Effector memory CD4-positive, alpha-beta T cell (primary cell): ENCODE results near the gene MYO1B.

Experiments used
- DNase-seq, 3 donors: peaks; one replicate each; pipeline ENCODE4 v3.0.0-alpha.2; 2020
- H3K27ac ChIP-seq: 2 replicates; pipeline ENCODE4 v1.7.0; 2013; ENCODE audit warnings: mild to moderate bottlenecking, low read length, moderate library complexity; ENCODE audit not compliant: insufficient read depth, poor library complexity, severe bottlenecking
- H3K27me3 ChIP-seq: replicated peaks from 2 replicates; pipeline ENCODE4 v1.7.0; 2013; ENCODE audit warnings: mild to moderate bottlenecking, low read length; ENCODE audit not compliant: insufficient read depth, control insufficient read depth, poor library complexity, severe bottlenecking
- H3K36me3 ChIP-seq: 2 replicates; pipeline ENCODE4 v1.7.0; 2013; ENCODE audit warnings: mild to moderate bottlenecking, low read length, moderate library complexity; ENCODE audit not compliant: control insufficient read depth, insufficient read depth
- H3K4me1 ChIP-seq: 2 replicates; pipeline ENCODE4 v1.7.0; 2013; ENCODE audit warnings: low read length, mild to moderate bottlenecking; ENCODE audit not compliant: control insufficient read depth, insufficient read depth, poor library complexity, severe bottlenecking
- H3K4me3 ChIP-seq: 2 replicates; pipeline ENCODE4 v1.7.0; 2013; ENCODE audit warnings: low read length, low read depth, mild to moderate bottlenecking; ENCODE audit not compliant: insufficient read depth, poor library complexity, severe bottlenecking
- H3K9me3 ChIP-seq: 2 replicates; pipeline ENCODE4 v1.7.0; 2013; ENCODE audit warnings: mild to moderate bottlenecking, low read length, moderate library complexity; ENCODE audit not compliant: control insufficient read depth

MYO1B gene

DNA sequence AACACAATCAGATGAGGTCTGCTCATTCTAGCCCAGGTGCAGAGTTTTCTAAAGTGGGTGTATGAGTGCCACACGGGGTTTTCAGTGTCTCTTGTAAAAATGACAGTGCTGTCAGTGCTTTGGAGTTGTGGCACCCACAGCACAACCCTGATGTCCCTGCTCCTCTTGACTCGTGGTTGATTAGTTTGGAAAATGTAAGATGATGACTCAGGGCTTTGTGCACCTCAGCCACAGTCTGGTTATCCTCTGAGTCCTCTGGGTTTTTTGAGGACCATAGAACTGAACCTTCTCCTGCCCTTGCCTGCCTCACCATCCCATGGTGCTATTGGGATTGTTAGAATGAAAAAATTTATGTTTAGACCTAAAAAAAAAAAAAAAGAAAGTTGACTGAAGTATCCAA, 105.6 kb downstream of the MYO1B start:
- no peak for DNase-seq
- H3K4me3 ChIP-seq: no peak overlapping the region
- H3K27ac ChIP-seq: no peak overlapping the region
- no peaks in the 10 kb centered on the region for H3K4me1 ChIP-seq
- no peaks in the 10 kb centered on the region for H3K36me3 ChIP-seq
- H3K27me3 ChIP-seq: no peaks in the 10 kb centered on the region
- no peaks in the 10 kb centered on the region for H3K9me3 ChIP-seq

DNA sequence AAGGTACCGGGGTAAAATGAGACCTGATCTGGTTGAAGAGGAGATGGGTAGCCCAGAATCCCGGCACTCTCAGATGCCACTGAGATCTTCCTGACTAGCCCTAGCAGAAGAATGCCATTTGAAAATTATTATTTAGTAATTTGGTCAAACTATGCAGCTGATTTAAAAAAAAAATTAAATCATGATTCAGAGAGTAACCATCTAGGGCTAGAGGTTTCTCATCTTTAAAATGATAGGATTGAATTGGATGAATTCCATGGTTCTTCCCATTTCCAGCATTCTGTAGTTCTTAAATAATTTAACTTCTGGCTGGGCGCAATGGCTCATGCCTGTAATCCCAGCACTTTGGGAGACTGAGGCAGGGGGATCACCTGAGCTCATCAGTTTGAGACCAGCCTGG, 106.1 kb downstream of the MYO1B start:
- H3K4me1 ChIP-seq: no peaks in the 10 kb centered on the region
- H3K27me3 ChIP-seq: no peaks in the 10 kb centered on the region
- H3K9me3 ChIP-seq: no peaks in the 10 kb centered on the region
- H3K36me3 ChIP-seq: no peaks in the 10 kb centered on the region
- no peak overlapping the region for H3K4me3 ChIP-seq
- DNase-seq: no peak
- no peak overlapping the region for H3K27ac ChIP-seq

DNA sequence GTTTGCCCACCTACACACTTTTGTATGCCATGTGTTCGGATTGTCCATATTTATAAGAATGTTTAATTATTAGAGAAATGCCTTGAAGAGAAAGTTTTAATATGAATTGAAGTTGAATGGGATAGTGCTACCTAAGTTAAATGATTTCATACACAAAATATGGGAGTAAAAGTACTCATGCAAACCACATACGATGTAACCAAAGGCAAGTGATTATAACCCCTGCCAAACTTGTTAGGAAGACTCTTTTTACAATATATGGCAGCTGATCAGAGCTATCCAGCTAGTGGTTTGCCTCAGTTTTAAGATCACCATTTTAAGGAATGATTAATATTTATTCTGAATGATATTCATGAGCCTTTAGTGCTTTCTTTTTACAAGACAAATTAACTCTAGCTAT, 106.7 kb downstream of the MYO1B start:
- H3K9me3 ChIP-seq: no peaks in the 10 kb centered on the region
- DNase-seq: no peak
- H3K27me3 ChIP-seq: no peaks in the 10 kb centered on the region
- H3K4me3 ChIP-seq: no peak overlapping the region
- no peaks in the 10 kb centered on the region for H3K4me1 ChIP-seq
- H3K36me3 ChIP-seq: no peaks in the 10 kb centered on the region
- no peak overlapping the region for H3K27ac ChIP-seq

DNA sequence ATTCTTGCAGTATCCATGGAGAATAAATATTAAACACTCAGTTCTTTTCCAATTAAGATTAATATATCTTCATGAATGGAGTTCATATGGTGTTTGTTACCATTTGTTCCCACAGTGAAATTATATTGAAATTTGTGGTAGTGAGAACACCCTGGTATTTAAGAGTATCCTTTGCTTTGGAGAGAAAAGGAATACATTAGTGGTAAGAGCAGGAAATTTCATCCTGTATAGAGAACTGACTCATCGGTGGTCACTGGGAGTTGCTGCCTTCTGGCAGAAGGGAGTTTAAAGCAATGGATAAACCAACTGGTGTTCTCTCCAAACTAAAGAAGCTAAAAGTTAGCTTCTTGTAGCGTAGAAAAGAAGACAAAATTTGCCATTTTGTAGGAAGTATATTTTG, 107.3 kb downstream of the MYO1B start:
- Histone ChIP-seq H3K36me3 (no peaks in the 10 kb centered on the region), H3K27ac (no peak overlapping the region), H3K4me1 (no peaks in the 10 kb centered on the region), H3K27me3 (no peaks in the 10 kb centered on the region), H3K9me3 (no peaks in the 10 kb centered on the region), H3K4me3 (no peak overlapping the region)
- no peak for DNase-seq

DNA sequence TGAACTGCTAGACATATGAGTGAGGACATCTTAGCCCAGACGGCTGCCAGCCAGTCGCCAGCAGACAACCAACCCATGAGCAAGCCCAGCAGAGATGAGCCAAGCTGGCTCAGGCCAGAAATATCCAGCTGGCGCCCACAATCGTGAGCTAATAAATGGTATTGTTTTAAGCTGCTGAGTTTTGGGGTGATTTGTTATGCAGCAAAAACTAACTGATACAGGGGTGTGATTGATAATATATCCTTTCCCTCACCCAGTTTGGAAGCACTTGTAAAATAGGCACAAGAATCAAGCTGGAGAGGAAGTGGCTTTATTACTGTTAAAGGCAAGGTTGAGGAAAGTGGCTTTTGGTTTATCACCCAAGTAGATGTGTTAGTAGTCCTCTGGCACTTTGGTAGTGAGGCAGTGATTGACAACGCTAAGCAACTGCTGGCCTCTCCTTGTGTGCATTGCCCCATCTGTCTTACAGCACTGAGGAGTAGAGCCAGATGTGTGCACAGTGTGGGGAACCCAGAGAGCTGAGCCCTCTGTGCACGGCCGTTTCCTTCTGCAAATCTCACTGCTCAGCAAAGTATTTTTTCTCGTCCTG, 110.1 kb downstream of the MYO1B start:
- H3K36me3 ChIP-seq: no peaks in the 10 kb centered on the region
- H3K4me3 ChIP-seq: no peak overlapping the region
- H3K27ac ChIP-seq: no peak overlapping the region
- H3K4me1 ChIP-seq: no peaks in the 10 kb centered on the region
- H3K9me3 ChIP-seq: no peaks in the 10 kb centered on the region
- H3K27me3 ChIP-seq: no peaks in the 10 kb centered on the region
- no peak for DNase-seq

DNA sequence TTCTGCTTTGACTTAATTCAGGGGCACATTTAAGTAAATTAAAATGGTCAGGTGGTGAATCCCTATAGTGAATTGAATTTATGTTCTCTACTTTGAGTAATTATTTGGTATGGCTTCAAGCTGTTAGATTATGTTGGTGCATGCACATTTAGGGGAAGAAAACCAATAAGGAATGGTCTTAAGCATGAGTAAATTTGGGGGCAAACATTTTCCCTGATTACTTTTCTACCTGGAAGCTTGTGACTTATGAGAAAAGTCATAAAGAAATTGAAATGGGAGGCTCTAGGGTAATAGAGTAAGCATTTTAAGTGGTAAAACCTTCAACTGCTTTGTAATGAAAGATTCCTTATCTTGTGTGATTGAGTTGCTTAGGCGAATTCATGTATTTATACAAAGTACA, 112.5 kb downstream of the MYO1B start:
- no peaks in the 10 kb centered on the region for H3K9me3 ChIP-seq
- no peak overlapping the region for H3K4me3 ChIP-seq
- H3K4me1 ChIP-seq: no peaks in the 10 kb centered on the region
- no peaks in the 10 kb centered on the region for H3K36me3 ChIP-seq
- no peak for DNase-seq
- no peak overlapping the region for H3K27ac ChIP-seq
- H3K27me3 ChIP-seq: no peaks in the 10 kb centered on the region

DNA sequence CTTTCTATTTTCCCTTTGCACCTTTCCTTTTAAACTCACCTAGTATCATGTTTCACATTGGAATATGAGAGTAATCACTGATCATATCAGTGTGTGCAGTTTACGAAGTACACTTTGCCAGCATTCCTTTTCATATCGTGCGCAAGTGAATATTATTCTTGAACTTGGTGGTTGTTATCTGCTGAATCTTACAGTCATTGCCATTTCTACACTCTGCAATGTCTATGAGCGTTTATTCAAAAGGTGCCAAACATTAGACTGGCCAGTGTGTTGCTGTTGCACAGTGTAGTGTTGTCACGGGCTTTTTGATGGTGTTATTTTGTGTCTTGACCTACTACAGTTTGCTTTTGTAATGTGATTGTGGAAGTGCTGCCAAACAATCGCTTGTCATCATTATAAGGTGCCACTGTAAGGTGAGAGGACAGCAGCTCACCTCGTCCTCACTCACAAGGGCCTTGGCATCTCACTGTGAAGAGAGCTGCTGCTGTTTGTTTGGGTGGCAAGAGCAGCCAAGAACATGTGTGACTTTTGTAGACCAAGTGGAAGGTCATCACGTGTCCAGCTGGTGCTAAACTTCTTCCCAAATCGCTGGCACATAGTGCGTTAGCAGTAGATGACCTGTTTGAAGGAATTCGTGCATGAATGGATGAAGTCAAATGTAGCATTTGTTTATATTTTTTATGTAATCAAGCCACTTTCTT, 113.3 kb downstream of the MYO1B start:
- Histone ChIP-seq H3K9me3 (no peaks in the 10 kb centered on the region), H3K27ac (no peak overlapping the region)

DNA sequence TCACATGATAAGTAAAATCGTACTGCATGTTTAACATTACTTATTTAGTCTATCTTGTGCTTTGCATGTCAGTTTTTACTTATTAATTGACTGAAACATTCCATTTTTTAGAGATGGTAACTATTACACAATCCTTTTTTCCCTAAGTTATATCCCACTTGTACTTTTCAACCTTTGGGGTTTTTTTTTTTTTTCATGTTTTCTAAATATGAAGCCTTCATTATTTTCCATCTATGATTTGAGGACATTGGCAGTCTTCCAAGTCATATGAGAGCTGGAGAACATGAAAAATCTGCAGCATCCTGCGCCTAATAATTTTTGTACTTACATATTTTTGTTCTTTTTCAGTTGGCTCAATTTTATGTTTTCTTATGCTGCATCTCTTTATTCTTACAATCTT, 113.9 kb downstream of the MYO1B start:
- Histone ChIP-seq H3K27me3 (no peaks in the 10 kb centered on the region), H3K9me3 (no peaks in the 10 kb centered on the region), H3K27ac (no peak overlapping the region), H3K4me1 (no peaks in the 10 kb centered on the region), H3K4me3 (no peak overlapping the region), H3K36me3 (no peaks in the 10 kb centered on the region)
- no peak for DNase-seq

More for the DNA sequence above, 113.3 kb downstream of the MYO1B start:
- no peaks in the 10 kb centered on the region for H3K4me1 ChIP-seq
- H3K27me3 ChIP-seq: no peaks in the 10 kb centered on the region
- no peaks in the 10 kb centered on the region for H3K36me3 ChIP-seq
- H3K4me3 ChIP-seq: no peak overlapping the region
- DNase-seq: no peak

DNA sequence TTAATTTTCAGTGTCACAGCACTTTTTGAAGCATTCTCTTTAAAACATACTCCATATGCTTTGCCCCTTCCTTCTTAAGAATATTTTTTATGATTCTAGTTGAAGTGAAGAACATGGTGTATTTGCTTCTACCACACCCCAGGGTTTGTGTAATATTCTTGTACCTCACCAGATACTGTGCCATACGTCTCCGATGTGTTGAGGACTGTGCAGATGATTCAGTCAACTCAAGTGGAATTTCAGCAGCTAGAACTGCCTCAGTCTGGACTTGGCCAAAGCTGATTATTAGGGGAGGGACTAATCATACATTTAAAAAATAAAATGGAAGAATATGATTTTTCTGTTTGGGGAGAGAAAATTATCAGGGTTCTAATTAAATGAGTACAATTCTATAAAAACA, 115.7 kb downstream of the MYO1B start:
- H3K27me3 ChIP-seq: no peaks in the 10 kb centered on the region
- H3K9me3 ChIP-seq: no peaks in the 10 kb centered on the region
- no peaks in the 10 kb centered on the region for H3K4me1 ChIP-seq
- no peak overlapping the region for H3K4me3 ChIP-seq
- H3K36me3 ChIP-seq: no peaks in the 10 kb centered on the region
- no peak for DNase-seq
- no peak overlapping the region for H3K27ac ChIP-seq

DNA sequence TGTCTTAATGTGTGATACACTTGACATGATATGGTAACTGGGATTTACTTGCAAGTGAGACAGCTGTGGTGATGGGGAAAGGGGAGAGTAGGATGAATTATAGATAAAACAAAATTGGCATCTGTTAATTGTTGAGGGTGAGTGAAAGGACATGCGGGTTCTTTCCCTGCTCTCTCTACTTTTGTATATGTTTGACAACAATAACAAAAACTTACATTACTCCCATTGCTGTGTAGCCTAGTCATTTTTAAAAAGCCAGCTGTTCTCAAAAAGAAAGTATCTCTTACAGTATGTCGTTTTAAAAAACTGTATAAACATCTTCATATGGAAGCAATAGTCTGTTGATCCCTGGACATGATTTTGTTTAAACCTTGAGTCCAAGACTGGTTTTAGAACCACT, 117.6 kb downstream of the MYO1B start:
- Histone ChIP-seq H3K9me3 (no peaks in the 10 kb centered on the region), H3K27ac (no peak overlapping the region), H3K36me3 (no peaks in the 10 kb centered on the region), H3K27me3 (no peaks in the 10 kb centered on the region), H3K4me1 (no peaks in the 10 kb centered on the region), H3K4me3 (no peak overlapping the region)
- no peak for DNase-seq
